OCI-LY1 (cell line): ENCODE results near the gene B4GALT3.

Source experiments
- H2AFZ ChIP-seq: fragments of 200-600 bp; sonication (generic), shearing (Covaris generic); 2 replicates; pipeline ENCODE4 v1.6.0; 2014; ENCODE audit warnings: antibody characterized with exemption, mild to moderate bottlenecking, low read length
- H3F3A ChIP-seq: fragments of 200-600 bp; sonication (generic), shearing (Covaris generic); 2 replicates; pipeline ENCODE4 v1.6.0; 2014; ENCODE audit warnings: mild to moderate bottlenecking, antibody characterized with exemption, low read length, moderate library complexity; ENCODE audit not compliant: insufficient read depth
- H3K27ac ChIP-seq: fragments of 200-600 bp; sonication (generic); 2 replicates; pipeline ENCODE4 v1.5.1; 2014; ENCODE audit warnings: low read length, mixed run types, mild to moderate bottlenecking, low read depth; ENCODE audit not compliant: poor library complexity, severe bottlenecking
- H3K27me3 ChIP-seq: fragments of 200-600 bp; sonication (generic); 2 replicates; pipeline ENCODE4 v1.6.0; 2014; ENCODE audit warnings: antibody characterized with exemption, mild to moderate bottlenecking, low read length, moderate library complexity; ENCODE audit not compliant: insufficient read depth
- H3K36me3 ChIP-seq: fragments of 200-600 bp; sonication (generic); 2 replicates; pipeline ENCODE4 v1.6.1; 2014; ENCODE audit warnings: mild to moderate bottlenecking, antibody characterized with exemption, low read length, moderate library complexity, mixed read lengths; ENCODE audit not compliant: insufficient read depth
- H3K4me1 ChIP-seq: fragments of 200-600 bp; sonication (generic); 2 replicates; pipeline ENCODE4 v1.5.1; 2014; ENCODE audit warnings: mild to moderate bottlenecking, low read length, moderate library complexity; ENCODE audit not compliant: insufficient read depth, severe bottlenecking
- H3K4me2 ChIP-seq: fragments of 200-600 bp; sonication (generic), shearing (Covaris generic); 2 replicates; pipeline ENCODE4 v1.6.1; 2014; ENCODE audit warnings: low read length
- H3K4me3 ChIP-seq: fragments of 200-600 bp; sonication (generic); 2 replicates; pipeline ENCODE4 v1.5.1; 2014; ENCODE audit warnings: low read length, low read depth, mild to moderate bottlenecking, mixed read lengths; ENCODE audit not compliant: poor library complexity, severe bottlenecking
- H3K79me2 ChIP-seq: fragments of 200-600 bp; shearing (Covaris generic); 2 replicates; pipeline ENCODE4 v1.6.1; 2016; ENCODE audit warnings: mixed run types, low read length, mixed read lengths; ENCODE audit not compliant: insufficient read depth
- H3K9ac ChIP-seq: fragments of 200-600 bp; sonication (generic), shearing (Covaris generic); 2 replicates; pipeline ENCODE4 v1.6.1; 2014; ENCODE audit warnings: mild to moderate bottlenecking, low read length, mixed read lengths
- H3K9me2 ChIP-seq: fragments of 200-600 bp; sonication (generic), shearing (Covaris generic); 2 replicates; pipeline ENCODE4 v1.6.1; 2014; ENCODE audit warnings: low read depth, mild to moderate bottlenecking, low read length, mixed read lengths
- H3K9me3 ChIP-seq: fragments of 200-600 bp; shearing (Covaris generic); 2 replicates; pipeline ENCODE4 v1.6.1; 2014; ENCODE audit warnings: low read length, mixed read lengths
- H4K20me1 ChIP-seq: fragments of 200-600 bp; sonication (generic), shearing (Covaris generic); 2 replicates; pipeline ENCODE4 v1.6.0; 2016; ENCODE audit warnings: mild to moderate bottlenecking, low read length; ENCODE audit not compliant: insufficient read depth
- EZH2 ChIP-seq: fragments of 200-600 bp; sonication (generic), shearing (Covaris generic); IDR thresholded peaks from 2 replicates; pipeline ENCODE4 v1.8.0; 2017; ENCODE audit warnings: borderline replicate concordance, mixed run types, mild to moderate bottlenecking, antibody characterized with exemption, low read length, moderate library complexity, mixed read lengths
- TF ChIP-seq, protein P1 (sequence below): fragments of 200-600 bp; sonication (generic), shearing (Covaris generic); IDR thresholded peaks from 2 replicates; pipeline ENCODE4 v1.5.1; 2017; ENCODE audit warnings: mild to moderate bottlenecking, antibody characterized with exemption, low read length, moderate library complexity, mixed read lengths

The B4GALT3 gene

DNA sequence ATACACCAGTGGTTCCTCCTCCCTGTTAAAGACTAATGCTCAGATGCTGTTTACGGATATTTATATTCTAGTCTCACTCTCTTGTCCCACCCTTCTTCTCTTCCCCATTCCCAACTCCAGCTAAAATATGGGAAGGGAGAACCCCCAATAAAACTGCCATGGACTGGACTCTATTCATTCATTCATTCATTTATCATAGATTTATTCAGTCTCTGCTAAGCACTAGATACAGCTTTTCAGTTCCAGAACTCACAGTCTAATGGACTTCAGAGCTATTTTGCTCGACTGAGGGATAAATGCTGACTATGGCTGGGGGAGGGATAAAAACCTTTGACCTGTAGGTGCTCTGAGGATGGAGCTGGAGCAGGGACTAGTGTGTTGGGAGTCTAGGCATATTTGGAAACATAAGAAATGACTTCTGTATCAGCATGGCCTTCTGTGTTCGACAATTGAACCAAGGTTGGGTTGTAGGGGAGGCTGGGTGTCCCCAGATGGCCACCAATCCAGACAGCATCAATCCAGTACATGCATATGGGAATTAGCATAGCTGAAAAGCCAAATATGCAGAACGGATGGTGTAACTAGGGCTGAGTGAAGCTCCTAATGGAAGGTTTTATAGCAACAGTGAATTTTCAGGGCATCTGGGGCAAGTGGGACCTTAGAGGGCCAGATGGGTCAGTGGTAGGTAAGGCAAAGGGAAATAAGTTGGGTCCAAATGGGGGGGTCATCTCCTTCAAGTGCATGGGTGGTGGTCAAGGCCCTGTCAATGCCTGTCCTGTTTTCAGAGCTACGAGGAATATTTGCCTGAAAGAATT is 42.0 kb upstream of the B4GALT3 start:
- H3K9me3 ChIP-seq = no peaks in the 10 kb centered on the region
- TF ChIP-seq, protein P1, sequence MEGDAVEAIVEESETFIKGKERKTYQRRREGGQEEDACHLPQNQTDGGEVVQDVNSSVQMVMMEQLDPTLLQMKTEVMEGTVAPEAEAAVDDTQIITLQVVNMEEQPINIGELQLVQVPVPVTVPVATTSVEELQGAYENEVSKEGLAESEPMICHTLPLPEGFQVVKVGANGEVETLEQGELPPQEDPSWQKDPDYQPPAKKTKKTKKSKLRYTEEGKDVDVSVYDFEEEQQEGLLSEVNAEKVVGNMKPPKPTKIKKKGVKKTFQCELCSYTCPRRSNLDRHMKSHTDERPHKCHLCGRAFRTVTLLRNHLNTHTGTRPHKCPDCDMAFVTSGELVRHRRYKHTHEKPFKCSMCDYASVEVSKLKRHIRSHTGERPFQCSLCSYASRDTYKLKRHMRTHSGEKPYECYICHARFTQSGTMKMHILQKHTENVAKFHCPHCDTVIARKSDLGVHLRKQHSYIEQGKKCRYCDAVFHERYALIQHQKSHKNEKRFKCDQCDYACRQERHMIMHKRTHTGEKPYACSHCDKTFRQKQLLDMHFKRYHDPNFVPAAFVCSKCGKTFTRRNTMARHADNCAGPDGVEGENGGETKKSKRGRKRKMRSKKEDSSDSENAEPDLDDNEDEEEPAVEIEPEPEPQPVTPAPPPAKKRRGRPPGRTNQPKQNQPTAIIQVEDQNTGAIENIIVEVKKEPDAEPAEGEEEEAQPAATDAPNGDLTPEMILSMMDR = no peak
- no peak for TF ChIP-seq EZH2
- H3K9me2 ChIP-seq = no peaks in the 10 kb centered on the region
- H2AFZ ChIP-seq = no peak overlapping the region
- no peak overlapping the region for H3K27ac ChIP-seq
- no peaks in the 10 kb centered on the region for H3K27me3 ChIP-seq
- H4K20me1 ChIP-seq = no peaks in the 10 kb centered on the region
- H3K4me1 ChIP-seq = peaks cover 20% of the 10 kb centered on the region
- H3K4me2 ChIP-seq = no peak overlapping the region
- no peaks in the 10 kb centered on the region for H3F3A ChIP-seq
- H3K4me3 ChIP-seq = no peak overlapping the region
- H3K79me2 ChIP-seq = no peaks in the 10 kb centered on the region
- H3K36me3 ChIP-seq = peaks cover 9% of the 10 kb centered on the region
- H3K9ac ChIP-seq = no peak overlapping the region

DNA sequence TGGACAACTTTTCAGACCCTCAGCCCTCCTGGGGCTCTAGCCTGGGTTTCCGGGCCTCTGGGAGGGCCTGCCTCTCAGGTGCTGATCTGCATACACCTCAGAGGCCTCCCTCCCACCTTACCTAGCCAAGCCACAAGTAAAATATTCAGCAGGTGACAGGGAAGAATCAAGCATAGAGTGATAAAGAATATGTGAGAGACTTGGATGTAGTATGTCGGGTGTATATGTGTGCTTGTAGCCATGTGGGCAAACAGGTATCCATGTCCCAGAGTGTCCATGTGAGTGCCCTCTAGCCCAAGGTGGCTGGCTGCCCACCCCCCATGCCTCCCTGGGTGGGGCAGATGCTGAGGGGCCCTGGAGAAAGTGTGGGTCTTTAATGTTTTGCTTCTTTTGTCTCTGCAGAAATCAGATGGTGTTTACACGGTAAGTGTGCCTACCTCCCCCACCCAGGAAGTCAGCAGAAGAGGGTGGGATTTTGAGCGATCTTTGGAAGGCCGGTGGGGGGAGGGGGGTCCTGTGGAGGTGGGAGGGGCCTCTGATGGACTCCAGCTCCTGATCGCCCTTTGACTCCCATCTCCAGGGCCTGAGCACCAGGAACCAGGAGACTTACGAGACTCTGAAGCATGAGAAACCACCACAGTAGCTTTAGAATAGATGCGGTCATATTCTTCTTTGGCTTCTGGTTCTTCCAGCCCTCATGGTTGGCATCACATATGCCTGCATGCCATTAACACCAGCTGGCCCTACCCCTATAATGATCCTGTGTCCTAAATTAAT is 41.2 kb upstream of the B4GALT3 start:
- Histone ChIP-seq H3K9me3 (no peaks in the 10 kb centered on the region), H3K4me2 (no peak overlapping the region; the same call in 1 of the 2 replicates), H3K4me3 (no peak overlapping the region), H3K27me3 (no peaks in the 10 kb centered on the region), H3F3A (no peaks in the 10 kb centered on the region), H3K27ac (no peak overlapping the region), H3K4me1 (peaks cover 20% of the 10 kb centered on the region), H3K36me3 (peaks cover 17% of the 10 kb centered on the region), H3K9ac (no peak overlapping the region), H3K79me2 (no peaks in the 10 kb centered on the region), H2AFZ (no peak overlapping the region), H4K20me1 (no peaks in the 10 kb centered on the region), H3K9me2 (no peaks in the 10 kb centered on the region)
- no peak for TF ChIP-seq EZH2
- TF ChIP-seq, protein P1 = no peak

DNA sequence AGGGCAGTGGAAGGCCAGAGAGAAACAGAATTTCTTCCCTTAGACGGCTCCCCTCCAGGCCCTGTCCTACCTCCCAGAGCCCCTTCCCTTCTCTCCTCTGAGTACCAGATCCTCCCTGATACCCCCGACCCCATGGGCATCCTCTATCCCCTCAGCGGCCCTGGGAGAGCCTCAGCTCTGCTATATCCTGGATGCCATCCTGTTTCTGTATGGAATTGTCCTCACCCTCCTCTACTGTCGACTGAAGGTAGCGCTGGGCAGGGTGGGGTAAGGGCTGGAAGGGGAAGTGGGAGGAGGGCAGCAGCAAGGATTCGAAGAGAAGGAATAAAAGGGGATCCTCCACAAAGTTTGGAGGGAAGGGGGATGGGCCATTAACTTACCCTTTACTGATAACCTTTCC is 40.5 kb upstream of the B4GALT3 start:
- Histone ChIP-seq H3K9ac (no peak overlapping the region), H3K4me2 (0 out of 2 replicates have a peak overlapping the region, but pooled peaks have one; percentile 9), H4K20me1 (no peaks in the 10 kb centered on the region), H3K4me1 (peaks cover 20% of the 10 kb centered on the region), H3K79me2 (no peaks in the 10 kb centered on the region), H3K27ac (no peak overlapping the region), H3F3A (no peaks in the 10 kb centered on the region), H3K4me3 (no peak overlapping the region), H3K9me3 (no peaks in the 10 kb centered on the region), H3K27me3 (no peaks in the 10 kb centered on the region), H3K9me2 (no peaks in the 10 kb centered on the region), H2AFZ (no peak overlapping the region), H3K36me3 (peaks cover 23% of the 10 kb centered on the region)
- TF ChIP-seq EZH2 = no peak
- TF ChIP-seq, protein P1 = no peak
